Stomach (tissue), 9 donors: Measurements from ENCODE around the gene PDILT. TPM values are rescaled to one million over a fixed set of nuclear protein-coding genes. Genes with fewer than 3 reads are reported as not detected.
A peak's percentile ranks its signal among the peaks of the same experiment; 100 is the strongest.

Source experiments
- DNase-seq, 2 donors: peaks; one replicate each; pipeline versions ENCODE4 v3.0.0 to v3.0.0-alpha.2; 2013 to 2019
- H3K27ac ChIP-seq, 5 donors: fragments of 200-600 bp in 4 of 5; sonication (generic) in 4 of 5; one replicate each; pipeline ENCODE4 v1.5.1; 2013 to 2019; ENCODE audit warnings: mild to moderate bottlenecking in 1 of 5, moderate library complexity in 1 of 5
- H3K27me3 ChIP-seq, 3 donors: fragments of 200-600 bp; sonication (generic); one replicate each; pipeline ENCODE4 v1.5.1; 2017 to 2019; ENCODE audit warnings: mixed run types in 1 of 3
- H3K36me3 ChIP-seq, 4 donors: fragments of 200-600 bp; sonication (generic); 1 replicate in 3 of 4; 2 replicates in 1 of 4; pipeline ENCODE4 v1.5.1; 2016 to 2019
- H3K4me1 ChIP-seq, 4 donors: fragments of 200-600 bp; sonication (generic); one replicate each; pipeline ENCODE4 v1.5.1; 2016 to 2019
- H3K4me3 ChIP-seq, 4 donors: fragments of 200-600 bp; sonication (generic) in 3 of 4; one replicate each; pipeline ENCODE4 v1.5.1; 2016 to 2019; ENCODE audit warnings: mild to moderate bottlenecking in 1 of 4
- H3K9me3 ChIP-seq, 4 donors: fragments of 200-600 bp; sonication (generic); one replicate each; pipeline ENCODE4 v1.5.1; 2016 to 2019
- EP300 ChIP-seq: sonication (generic); formaldehyde crosslinking; IDR thresholded peaks from one replicate; pipeline ENCODE4 v1.6.1; 2017; ENCODE audit warnings: antibody characterized with exemption
- POLR2A ChIP-seq, 4 donors: fragments of 450-650 bp; IDR thresholded peaks; one replicate each; pipeline ENCODE4 v1.6.1; 2016; ENCODE audit warnings: antibody characterized with exemption in 4 of 4, control low read depth in 2 of 4, mild to moderate bottlenecking in 1 of 4, moderate library complexity in 1 of 4
- POLR2AphosphoS5 ChIP-seq, 3 donors: sonication (generic); formaldehyde crosslinking; IDR thresholded peaks; one replicate each; pipeline ENCODE4 v1.6.1; 2016; ENCODE audit warnings: antibody characterized with exemption in 3 of 3
- WGBS, 5 donors: extraction: QIAGEN DNeasy Blood & Tissue Kit in 3 of 5; methylation state at CpG; one replicate each; pipeline versions ENCODE4 v1.1.5 to v1.1.7; 2013 to 2018; 5-methylcytosine and 5-hydroxymethylcytosine counted together
- intact Hi-C: fragments of 100-400 bp; cut with DNase I; formaldehyde crosslinking; loops from one replicate; pipeline ENCODE4 v1.15.1; 2023; ENCODE audit warnings: low total_unique reads
- polyA plus RNA-seq, 3 donors: library from polyadenylated mRNA; stranded (reverse); fragments of 200-250 nt; gene quantifications; one replicate each; pipeline ENCODE4 v1.2.3, GENCODE V29; 2013
- total RNA-seq, 5 donors: library from RNA; depleted of rRNA; stranded (reverse); fragments of >200 nt; gene quantifications; one replicate each; pipeline versions ENCODE4 v1.1.0 to v1.2.3, GENCODE V29; 2014 to 2016
- TF ChIP-seq, protein P1 (sequence below), 7 experiments: fragments of 450-650 bp in 4 of 7; fragments of 200-600 bp in 3 of 7; sonication (generic) in 3 of 7; IDR thresholded peaks; one replicate each; pipeline ENCODE4 v1.5.1; 2016 to 2019; ENCODE audit warnings: antibody characterized with exemption in 7 of 7, control low read depth in 2 of 7, mild to moderate bottlenecking in 1 of 7
- donor health status: healthy with polysubstance abuse.
- donor health status: Bipolar disorder and iron deficiency.
- donor health status: healthy.

The PDILT gene
- total and polyA plus RNA-seq, 8 donors, result 0.37 to 150 (median 34.8) TPM; not detected in 1

GRCh38 chr16:20331635-20332034 lies 72.9 kb downstream of the PDILT start:
- TF ChIP-seq EP300 (no peak), POLR2AphosphoS5 (IDR thresholded peaks at IDR 0.05) (no peak), POLR2A (IDR thresholded peaks at IDR 0.05) (no peak)
- TF ChIP-seq, protein P1, sequence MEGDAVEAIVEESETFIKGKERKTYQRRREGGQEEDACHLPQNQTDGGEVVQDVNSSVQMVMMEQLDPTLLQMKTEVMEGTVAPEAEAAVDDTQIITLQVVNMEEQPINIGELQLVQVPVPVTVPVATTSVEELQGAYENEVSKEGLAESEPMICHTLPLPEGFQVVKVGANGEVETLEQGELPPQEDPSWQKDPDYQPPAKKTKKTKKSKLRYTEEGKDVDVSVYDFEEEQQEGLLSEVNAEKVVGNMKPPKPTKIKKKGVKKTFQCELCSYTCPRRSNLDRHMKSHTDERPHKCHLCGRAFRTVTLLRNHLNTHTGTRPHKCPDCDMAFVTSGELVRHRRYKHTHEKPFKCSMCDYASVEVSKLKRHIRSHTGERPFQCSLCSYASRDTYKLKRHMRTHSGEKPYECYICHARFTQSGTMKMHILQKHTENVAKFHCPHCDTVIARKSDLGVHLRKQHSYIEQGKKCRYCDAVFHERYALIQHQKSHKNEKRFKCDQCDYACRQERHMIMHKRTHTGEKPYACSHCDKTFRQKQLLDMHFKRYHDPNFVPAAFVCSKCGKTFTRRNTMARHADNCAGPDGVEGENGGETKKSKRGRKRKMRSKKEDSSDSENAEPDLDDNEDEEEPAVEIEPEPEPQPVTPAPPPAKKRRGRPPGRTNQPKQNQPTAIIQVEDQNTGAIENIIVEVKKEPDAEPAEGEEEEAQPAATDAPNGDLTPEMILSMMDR (IDR thresholded peaks at IDR 0.05), result no peak
- Histone ChIP-seq H3K4me1 (peaks cover 0 to 9% (median 7%) of the 10 kb centered on the region in 4 donors), H3K27ac (no peak overlapping the region), H3K4me3 (no peak overlapping the region), H3K36me3 (no peaks in the 10 kb centered on the region), H3K27me3 (peaks cover 0 to 9% (median 0%) of the 10 kb centered on the region in 3 donors), H3K9me3 (no peaks in the 10 kb centered on the region)
- DNase-seq, result no peak
- intact Hi-C loops, result no loop called here
- WGBS, 5 donors, result 78 to 91% (median 87%) methylated on average over 5 of the region's 5 CpGs

- Histone ChIP-seq H3K27me3 (peaks cover 0 to 4% (median 0%) of the 10 kb centered on the region in 3 donors), H3K4me1 (peaks cover 0 to 15% (median 10%) of the 10 kb centered on the region in 4 donors), H3K27ac (no peak overlapping the region), H3K36me3 (no peaks in the 10 kb centered on the region), H3K9me3 (no peaks in the 10 kb centered on the region), H3K4me3 (no peak overlapping the region)
- intact Hi-C loops, result no loop called here
- WGBS, 5 donors, result 75 to 86% (median 82%) methylated on average over 5 of the region's 5 CpGs
- TF ChIP-seq POLR2AphosphoS5 (IDR thresholded peaks at IDR 0.05), result no peak
- TF ChIP-seq POLR2A (IDR thresholded peaks at IDR 0.05), result no peak
- no peak for TF ChIP-seq EP300
- TF ChIP-seq, protein P1 (IDR thresholded peaks at IDR 0.05), result no peak
- DNase-seq, result no peak
These were observed 75.0 kb downstream of the PDILT start for GRCh38 chr16:20329392-20330138.

DNA sequence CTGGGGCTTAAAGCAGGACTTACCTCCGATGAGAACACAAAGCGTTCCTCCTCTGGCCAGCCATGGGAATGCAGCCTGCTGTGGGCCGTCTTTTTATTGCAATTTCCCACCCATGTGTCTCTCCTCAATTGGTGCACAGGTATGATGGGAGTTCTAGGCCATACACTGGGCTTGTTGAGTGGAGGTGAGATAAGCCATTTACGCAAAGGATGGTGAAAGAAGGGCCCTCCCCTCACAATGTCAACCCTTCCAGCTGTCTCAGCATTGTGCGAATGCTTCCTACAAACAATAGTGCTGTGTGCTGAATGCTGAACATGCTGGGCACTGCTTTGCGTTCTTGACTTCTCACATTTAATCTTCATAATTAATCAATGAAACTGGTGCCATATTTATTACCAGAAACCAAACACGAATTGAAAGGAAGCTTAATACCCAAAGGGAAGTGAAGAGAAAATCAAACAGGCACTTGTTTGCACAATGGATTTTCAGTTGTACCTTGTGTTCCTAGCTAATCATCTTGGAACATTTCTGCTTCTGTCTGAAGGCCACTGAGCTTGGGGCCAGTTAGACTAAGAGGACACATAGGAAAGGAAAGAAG lies 77.0 kb downstream of the PDILT start, which contains the start of gene GP2:
GP2 (minus strand) TSS at position 70 of the 598 bp plus-strand sequence. CDS start 1,082 bp downstream, outside the sequence.
- no peaks in the 10 kb centered on the region for H3K9me3 ChIP-seq
- peaks cover 0 to 4% (median 0%) of the 10 kb centered on the region in 3 donors for H3K27me3 ChIP-seq
- no peak within 1 kb of the TSS for H3K4me3 ChIP-seq
- H3K36me3 ChIP-seq, result no peaks in the 10 kb centered on the region
- 47 to 67% (median 56%) methylated on average over 7 of the region's 7 CpGs for WGBS, 5 donors
- H3K4me1 ChIP-seq, result peaks cover 0 to 15% (median 10%) of the 10 kb centered on the region in 4 donors
- intact Hi-C loops, result no loop called here
- peak within 1 kb of the TSS in 3 of 5 donors; percentile 28 to 54 (median 33) for H3K27ac ChIP-seq
- peak; percentile 36 to 50 for DNase-seq
- TF ChIP-seq POLR2AphosphoS5 (IDR thresholded peaks at IDR 0.05), result peak in 2 of 3 donors; percentile 7 to 14
- TF ChIP-seq, protein P1 (IDR thresholded peaks at IDR 0.05), result no peak

- Histone ChIP-seq H3K27ac (no peak overlapping the region), H3K4me1 (peaks cover 0 to 15% (median 10%) of the 10 kb centered on the region in 4 donors), H3K4me3 (no peak overlapping the region), H3K9me3 (no peaks in the 10 kb centered on the region), H3K36me3 (no peaks in the 10 kb centered on the region), H3K27me3 (no peaks in the 10 kb centered on the region)
- DNase-seq, result no peak
- WGBS, 5 donors, result 26 to 57% (median 32%) methylated on average over 3 of the region's 3 CpGs
- no peak for TF ChIP-seq POLR2A (IDR thresholded peaks at IDR 0.05)
- no peak for TF ChIP-seq POLR2AphosphoS5 (IDR thresholded peaks at IDR 0.05)
- TF ChIP-seq EP300, result no peak
- TF ChIP-seq, protein P1 (IDR thresholded peaks at IDR 0.05), result no peak
- intact Hi-C loops, result no loop called here
These were observed 78.2 kb downstream of the PDILT start for GRCh38 chr16:20326321-20326720.
